Ishikawa (cell line): ENCODE results near the gene DEGS2.

Experiments
- CEBPB ChIP-seq: IDR thresholded peaks from 2 replicates; pipeline ENCODE4 v1.6.1; 2012
- CREB1 ChIP-seq: IDR thresholded peaks from 2 replicates; pipeline ENCODE4 v1.6.1; 2012; ENCODE audit warnings: low read depth
- EGR1 ChIP-seq: IDR thresholded peaks from 2 replicates; pipeline ENCODE4 v1.6.1; 2012
- EP300 ChIP-seq: IDR thresholded peaks from 2 replicates; pipeline ENCODE4 v1.6.1; 2012; ENCODE audit warnings: borderline replicate concordance
- FOXM1 ChIP-seq: IDR thresholded peaks from 2 replicates; pipeline ENCODE4 v1.6.1; 2012; ENCODE audit warnings: low read depth, borderline replicate concordance
- MAX ChIP-seq: IDR thresholded peaks from 2 replicates; pipeline ENCODE4 v1.6.1; 2012
- NFIC ChIP-seq: IDR thresholded peaks from 2 replicates; pipeline ENCODE4 v1.6.1; 2012
- RAD21 ChIP-seq: IDR thresholded peaks from 2 replicates; pipeline ENCODE4 v1.6.1; 2012; ENCODE audit warnings: low read depth
- REST ChIP-seq: IDR thresholded peaks from 2 replicates; pipeline ENCODE4 v1.6.1; 2012; ENCODE audit warnings: low read depth, mild to moderate bottlenecking
- TAF1 ChIP-seq: IDR thresholded peaks from 2 replicates; pipeline ENCODE4 v1.6.1; 2012; ENCODE audit warnings: low read depth, mild to moderate bottlenecking
- TCF12 ChIP-seq: IDR thresholded peaks from 2 replicates; pipeline ENCODE4 v1.6.1; 2012; ENCODE audit warnings: low read depth
- TEAD4 ChIP-seq: IDR thresholded peaks from 2 replicates; pipeline ENCODE4 v1.6.1; 2012
- USF1 ChIP-seq: IDR thresholded peaks from 2 replicates; pipeline ENCODE4 v1.6.1; 2012
- YY1 ChIP-seq: IDR thresholded peaks from 2 replicates; pipeline ENCODE4 v1.6.1; 2012; ENCODE audit warnings: low read depth
- ZBTB7A ChIP-seq: IDR thresholded peaks from 2 replicates; pipeline ENCODE4 v1.6.1; 2012; ENCODE audit warnings: low read depth

The DEGS2 gene

DNA sequence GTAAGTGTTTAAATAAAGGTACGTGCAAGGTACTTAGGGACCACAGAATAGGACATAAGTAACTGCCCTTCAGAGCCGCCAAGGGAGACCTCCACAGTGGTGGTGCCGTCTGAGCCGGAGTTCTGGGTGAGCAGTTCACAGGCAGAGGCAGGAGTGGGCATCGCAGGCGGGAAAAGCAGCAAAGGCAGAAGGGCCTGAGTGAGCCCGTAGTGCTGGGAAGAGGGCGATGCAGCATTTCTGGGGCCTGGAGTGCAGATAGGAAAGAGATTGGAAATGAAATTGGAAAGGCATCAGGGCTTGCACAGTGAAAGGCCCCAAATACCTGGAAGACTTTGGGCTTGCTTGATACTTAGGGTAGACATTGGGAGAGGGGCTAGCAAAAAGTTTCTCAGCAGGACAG is 61.3 kb downstream of the DEGS2 start:
- no peak for TF ChIP-seq MAX
- no peak for TF ChIP-seq RAD21
- TF ChIP-seq EP300 = no peak
- no peak for TF ChIP-seq USF1
- no peak for TF ChIP-seq CEBPB
- TF ChIP-seq TAF1 = no peak
- no peak for TF ChIP-seq CREB1
- TF ChIP-seq TEAD4 = no peak

GRCh38 chr14:100096656-100097055 is 62.8 kb downstream of the DEGS2 start:
- no peak for TF ChIP-seq TCF12
- TF ChIP-seq REST = no peak
- no peak for TF ChIP-seq YY1
- no peak for TF ChIP-seq ZBTB7A
- TF ChIP-seq NFIC = no peak
- no peak for TF ChIP-seq FOXM1
- TF ChIP-seq MAX = no peak
- TF ChIP-seq USF1 = no peak
- no peak for TF ChIP-seq TEAD4
- TF ChIP-seq EP300 = no peak
- TF ChIP-seq TAF1 = no peak
- TF ChIP-seq CEBPB = no peak
- no peak for TF ChIP-seq EGR1
